MM.1S (cell line): Measurements from ENCODE around the gene MS4A4E.

Experiments
- CTCF ChIP-seq: fragments of 300-600 bp; sonication (generic); IDR thresholded peaks from 2 replicates; pipeline ENCODE4 v1.5.1; 2016; ENCODE audit warnings: antibody characterized with exemption, low read length, mixed read lengths
- EZH2 ChIP-seq: fragments of 300-600 bp; sonication (generic); optimal IDR thresholded peaks from 2 replicates; pipeline ENCODE3; 2017; ENCODE audit warnings: low read depth, mild to moderate bottlenecking, antibody characterized with exemption, low read length, mixed read lengths
- EZH2phosphoT487 ChIP-seq: fragments of 300-600 bp; sonication (generic); IDR thresholded peaks from 2 replicates; pipeline ENCODE4 v1.6.1; 2018; ENCODE audit warnings: antibody characterized with exemption, low read length

- TF ChIP-seq CTCF = no peak
- TF ChIP-seq EZH2 = no peak
- no peak for TF ChIP-seq EZH2phosphoT487
These were observed 21.2 kb downstream of the MS4A4E start for GRCh38 chr11:60221692-60222091.
